Activated CD4-positive, alpha-beta T cell treated with anti-CD3 and anti-CD28 coated beads for 48 hours (primary cell): Measurements from ENCODE around the gene TIAM1.

Source experiments
- DNase-seq: peaks from one replicate; pipeline ENCODE4 v3.0.0-alpha.2; 2020

Gene TIAM1

DNA sequence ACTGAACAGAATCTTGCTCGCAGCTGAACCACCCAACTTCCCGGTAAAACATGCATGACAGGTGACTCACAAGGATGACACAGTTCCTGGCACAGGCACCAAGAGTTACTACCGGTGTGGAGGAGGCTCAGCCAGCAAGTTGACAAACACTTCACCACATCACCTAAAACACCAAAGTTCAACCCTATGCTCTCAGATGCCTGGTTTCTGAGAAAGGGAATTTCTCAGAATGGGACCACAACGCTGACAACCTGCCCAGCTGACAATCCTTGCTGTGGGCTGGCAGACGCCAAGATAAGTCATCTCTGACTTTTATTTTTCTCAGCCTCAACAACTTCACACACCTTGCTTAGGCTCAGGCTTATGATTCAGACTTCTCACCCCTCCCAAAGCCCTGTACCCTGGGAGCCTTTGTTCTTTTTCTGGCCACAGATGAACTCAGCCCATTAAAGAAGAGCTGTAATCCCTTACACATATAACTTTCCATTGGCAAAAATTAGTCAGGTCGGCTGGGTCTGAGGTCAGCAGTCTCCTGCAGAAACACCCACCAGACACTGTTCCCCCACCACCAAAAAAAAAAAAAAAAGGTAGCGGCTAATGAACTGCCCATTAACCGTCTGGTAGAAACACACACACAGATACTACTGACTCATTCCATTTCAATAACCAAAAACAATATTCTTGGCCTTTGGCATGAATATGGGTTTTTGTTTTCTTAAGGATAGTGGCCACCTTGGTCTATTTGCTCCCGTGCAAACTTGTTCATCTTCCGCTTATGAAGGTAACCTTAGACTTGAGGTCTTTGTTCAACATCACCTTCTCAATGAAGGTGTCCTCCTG, 10.8 kb upstream of the TIAM1 start:
- DNase-seq = peak; percentile 87

DNA sequence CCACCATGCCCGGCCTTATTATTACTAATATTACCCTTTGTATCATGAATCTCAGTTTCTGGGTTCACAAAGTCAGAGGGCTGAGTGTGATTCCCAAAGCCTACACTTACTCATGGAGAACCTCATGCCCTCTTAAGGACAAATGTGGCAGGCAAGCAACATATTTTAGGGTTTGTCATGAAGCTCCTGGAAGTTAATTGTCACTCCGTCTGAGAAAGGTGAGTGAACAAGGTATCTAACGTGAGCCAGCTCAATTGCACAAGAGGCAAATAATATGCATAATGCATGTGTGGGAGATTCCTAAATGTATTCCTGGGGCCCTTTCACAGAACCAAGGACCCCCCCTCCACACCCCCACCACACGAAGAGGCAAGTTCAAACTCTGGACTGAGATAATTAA, 10.1 kb upstream of the TIAM1 start:
- DNase-seq = no peak

- DNase-seq = no peak
These were observed 8.8 kb upstream of the TIAM1 start for GRCh38 chr21:31352836-31353235.

GRCh38 chr21:31351960-31352359, 7.9 kb upstream of the TIAM1 start:
- no peak for DNase-seq

GRCh38 chr21:31351438-31351837, 7.4 kb upstream of the TIAM1 start:
- no peak for DNase-seq

GRCh38 chr21:31349208-31349607, 5.1 kb upstream of the TIAM1 start:
- DNase-seq = no peak

- no peak for DNase-seq
These were observed 4.1 kb upstream of the TIAM1 start for GRCh38 chr21:31348188-31348587.

DNA sequence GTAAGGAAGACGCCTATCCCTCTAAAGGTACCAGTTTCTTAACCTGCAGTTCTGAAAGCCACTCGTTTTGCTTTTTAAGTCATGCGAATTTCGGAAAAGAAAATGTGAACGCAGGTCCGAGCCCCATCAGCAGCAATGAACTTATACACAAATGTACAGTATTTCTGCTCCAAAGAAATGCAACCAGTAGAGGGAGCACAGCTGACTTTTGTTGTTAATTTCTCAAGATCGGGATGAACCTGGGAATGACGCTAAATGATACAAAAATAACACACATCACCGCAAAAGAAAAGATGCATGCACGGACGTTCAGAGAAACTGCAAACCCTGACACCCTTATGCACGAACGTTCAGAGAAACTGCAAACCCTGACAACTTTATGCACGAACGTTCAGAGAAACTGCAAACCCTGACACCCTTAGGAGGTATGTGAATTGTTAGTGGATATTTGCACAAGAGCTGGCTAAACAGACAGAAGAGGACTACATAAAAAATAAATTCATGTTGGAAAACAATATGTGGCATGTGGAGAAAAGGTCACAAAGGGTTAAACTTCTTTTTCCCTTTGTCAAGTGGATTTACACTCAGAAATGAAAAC, 3.5 kb upstream of the TIAM1 start:
- no peak for DNase-seq

DNA sequence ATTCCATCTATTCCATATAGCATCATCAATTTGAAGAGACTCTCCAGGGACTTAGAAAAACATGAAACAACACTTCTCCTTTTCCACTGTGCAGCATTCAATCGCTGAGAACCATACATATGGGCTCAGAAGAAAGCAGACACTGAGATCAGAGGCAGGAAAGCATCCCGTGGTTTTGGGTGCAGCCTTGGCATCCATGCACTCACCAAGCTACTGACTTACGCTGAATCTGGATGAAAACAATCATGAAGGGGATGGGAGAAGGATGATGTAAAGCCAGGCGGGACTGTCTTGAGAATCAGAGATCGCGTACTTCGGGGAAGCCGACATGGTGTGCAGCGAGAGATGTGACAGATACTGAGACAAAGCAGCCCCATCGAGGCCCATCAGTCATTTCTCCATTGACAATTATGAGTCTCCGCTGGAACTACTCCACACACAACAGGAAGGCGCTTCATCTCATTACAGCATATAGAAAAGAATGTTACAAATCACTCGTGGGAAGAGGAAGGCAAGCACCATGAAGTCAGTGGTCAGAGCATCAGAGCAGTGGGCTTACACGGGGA, 2.3 kb upstream of the TIAM1 start:
- DNase-seq = peak; percentile 33

GRCh38 chr21:31345136-31345535, 1.1 kb upstream of the TIAM1 start:
- DNase-seq = no peak

DNA sequence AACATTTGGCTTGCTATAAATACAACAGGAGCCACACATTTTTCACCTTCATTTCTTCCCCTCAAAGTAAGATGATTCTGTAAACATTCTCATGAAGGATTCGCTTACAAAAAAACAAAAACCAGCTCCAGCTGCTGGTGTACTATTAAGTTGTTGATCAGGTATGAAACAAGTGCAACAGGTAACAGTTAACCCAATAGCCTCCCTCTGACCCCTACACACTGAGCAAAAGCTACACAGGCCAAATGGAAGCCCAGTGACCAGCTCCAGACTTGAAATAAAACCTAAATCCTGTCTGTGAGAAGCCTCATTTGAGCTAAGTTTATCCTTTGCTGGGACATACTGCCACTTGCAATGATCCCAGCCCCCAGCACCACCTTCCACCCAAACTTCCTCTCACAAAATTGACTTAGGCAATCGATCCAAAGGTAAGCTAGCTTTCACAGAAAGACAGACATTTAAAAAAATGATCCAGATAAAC, 991 bp downstream of the TIAM1 start:
- DNase-seq = no peak

DNA sequence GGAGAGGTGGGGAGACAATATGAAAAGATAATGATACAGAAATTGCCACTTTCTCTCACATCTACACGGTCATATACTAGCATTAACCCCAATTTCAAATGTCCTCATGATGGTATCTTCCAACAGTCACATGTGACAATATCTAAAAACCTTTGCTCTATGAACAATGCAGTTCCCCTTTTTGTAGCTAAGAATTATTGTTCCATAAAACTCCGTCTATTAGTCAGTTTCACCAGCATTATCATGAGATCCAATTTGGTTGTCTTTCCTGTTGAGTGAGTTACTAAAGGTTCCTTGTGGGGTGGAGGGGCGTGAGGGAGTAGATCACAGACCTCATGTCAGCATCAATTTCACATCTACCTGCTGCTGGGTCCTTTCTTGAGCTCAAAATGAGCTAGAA, 1.7 kb downstream of the TIAM1 start:
- no peak for DNase-seq

GRCh38 chr21:31340942-31341487, 3.0 kb downstream of the TIAM1 start:
- DNase-seq = peak; percentile 45

DNA sequence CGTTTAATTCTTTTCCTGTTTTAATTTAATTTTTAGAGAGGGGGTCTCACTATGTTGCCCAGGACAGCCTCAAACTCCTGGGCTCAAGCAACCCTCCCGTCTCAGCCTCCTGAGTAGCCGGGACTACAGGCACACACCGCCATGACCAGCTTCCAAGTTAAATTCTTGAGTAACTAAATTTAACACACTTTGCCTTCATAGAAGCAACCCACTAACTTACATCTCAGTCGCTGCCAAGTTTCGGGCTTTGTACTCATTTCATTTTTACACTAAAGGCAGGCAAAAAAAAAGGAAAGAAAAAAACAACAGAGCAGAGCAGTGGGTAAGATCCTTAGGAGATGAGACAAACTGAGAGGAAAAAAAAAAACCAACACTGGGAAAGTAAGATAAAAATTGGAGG, 3.5 kb downstream of the TIAM1 start:
- no peak for DNase-seq

- DNase-seq = no peak
These were observed 4.3 kb downstream of the TIAM1 start for GRCh38 chr21:31339721-31340120.

DNA sequence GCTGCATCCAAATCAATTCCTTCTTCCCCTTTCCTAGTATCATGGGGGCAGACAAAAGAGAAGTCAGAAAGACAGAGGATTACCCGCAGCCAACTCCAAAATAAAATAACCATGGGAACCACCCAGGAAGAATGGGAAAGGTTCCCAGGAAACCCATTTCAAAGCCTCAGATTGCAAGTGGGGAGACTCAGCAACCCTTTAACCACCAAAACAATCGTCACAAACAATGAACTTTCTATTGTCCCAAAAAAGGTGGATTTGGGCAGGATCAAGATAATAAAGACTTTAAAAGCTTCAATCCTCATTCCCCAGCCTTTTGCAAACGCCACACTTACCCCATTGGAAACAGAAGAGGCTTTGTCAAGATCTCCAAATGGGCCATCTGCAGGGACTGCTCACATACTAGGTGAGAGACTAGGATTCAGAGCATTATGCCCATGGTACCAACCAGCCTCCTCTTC, 5.1 kb downstream of the TIAM1 start:
- DNase-seq = no peak

GRCh38 chr21:31337996-31338907, 5.8 kb downstream of the TIAM1 start:
- DNase-seq = no peak

GRCh38 chr21:31337086-31337485, 7.0 kb downstream of the TIAM1 start:
- no peak for DNase-seq

GRCh38 chr21:31336739-31337040, 7.4 kb downstream of the TIAM1 start:
- DNase-seq = no peak

DNA sequence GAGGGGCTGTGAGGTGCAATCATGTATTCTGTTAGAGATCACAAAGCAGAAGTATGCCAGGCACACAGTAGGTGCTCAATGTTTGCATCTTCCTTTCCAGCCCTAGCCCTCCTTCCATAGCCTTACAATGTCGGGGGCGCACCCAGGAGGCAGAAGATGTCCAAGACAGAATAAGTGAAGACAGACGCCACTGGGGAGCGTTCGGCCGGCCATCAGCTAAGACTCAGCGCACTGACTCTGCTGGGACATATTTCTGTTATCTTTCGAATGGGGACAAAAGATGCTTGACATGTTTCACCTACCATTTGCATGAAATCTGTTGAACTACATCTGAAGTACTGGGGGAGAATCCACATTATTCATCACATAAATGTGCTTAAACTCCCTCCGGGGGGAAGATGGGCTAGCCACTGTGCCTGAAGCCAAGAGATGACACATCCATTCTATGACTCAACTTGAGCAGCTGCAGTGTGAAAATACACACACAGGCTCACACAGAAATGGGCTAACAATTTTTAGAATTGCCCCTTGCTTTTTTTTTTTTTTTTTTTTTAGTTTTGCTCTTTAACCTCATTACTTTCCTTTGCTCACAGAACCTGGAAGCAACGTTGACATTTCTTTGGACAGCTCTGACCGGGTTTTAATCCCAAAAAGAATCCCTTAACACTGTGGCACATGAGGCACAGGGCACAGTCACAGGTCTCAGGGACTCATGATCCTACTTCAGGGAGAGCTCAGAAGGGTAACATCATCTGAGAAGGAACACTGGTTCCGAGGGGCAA, 7.9 kb downstream of the TIAM1 start:
- peak; percentile 49 for DNase-seq

- no peak for DNase-seq
These were observed 9.4 kb downstream of the TIAM1 start for GRCh38 chr21:31334648-31335121.

GRCh38 chr21:31332525-31332924, 11.5 kb downstream of the TIAM1 start:
- DNase-seq = no peak
